H9 (cell line): ENCODE data around the gene RBBP4. TPM values are rescaled to one million over a fixed set of nuclear protein-coding genes. Genes with fewer than 3 reads are reported as not detected.

ENCODE experiments used
- DNase-seq: peaks from one replicate; pipeline ENCODE4 v3.0.0-alpha.2; 2017
- H2AFZ ChIP-seq: one replicate; pipeline ENCODE4 v1.6.1; 2013; ENCODE audit warnings: mild to moderate bottlenecking, low read length, control low read depth, moderate library complexity
- H2AK5ac ChIP-seq: 2 replicates; pipeline ENCODE4 v1.6.1; 2013; ENCODE audit warnings: low read length, control low read depth, mixed read lengths; ENCODE audit not compliant: insufficient read length
- H2BK120ac ChIP-seq: one replicate; pipeline ENCODE4 v1.6.1; 2013; ENCODE audit warnings: low read depth, mild to moderate bottlenecking, low read length, control low read depth, inconsistent platforms; ENCODE audit not compliant: poor library complexity, severe bottlenecking
- H2BK12ac ChIP-seq: 2 replicates; pipeline ENCODE4 v1.6.1; 2013; ENCODE audit warnings: low read length, control low read depth, mixed read lengths, low read depth; ENCODE audit not compliant: insufficient read length
- H2BK15ac ChIP-seq: 2 replicates; pipeline ENCODE4 v1.6.1; 2013; ENCODE audit warnings: low read depth, low read length, control low read depth
- H2BK20ac ChIP-seq: one replicate; pipeline ENCODE4 v1.6.1; 2013; ENCODE audit warnings: low read depth, mild to moderate bottlenecking, low read length, control low read depth, inconsistent platforms; ENCODE audit not compliant: poor library complexity, severe bottlenecking
- H2BK5ac ChIP-seq: 2 replicates; pipeline ENCODE4 v1.6.1; 2013; ENCODE audit warnings: low read length, control low read depth, mixed read lengths; ENCODE audit not compliant: insufficient read length
- H3K14ac ChIP-seq: 2 replicates; pipeline ENCODE4 v1.6.1; 2013; ENCODE audit warnings: low read length, control low read depth; ENCODE audit not compliant: insufficient read depth
- H3K18ac ChIP-seq: 2 replicates; pipeline ENCODE4 v1.6.1; 2013; ENCODE audit warnings: low read depth, mild to moderate bottlenecking, mixed read lengths, low read length, control low read depth; ENCODE audit not compliant: insufficient read length
- H3K23ac ChIP-seq: 2 replicates; pipeline ENCODE4 v1.6.1; 2013; ENCODE audit warnings: low read length, control low read depth, mixed read lengths, low read depth; ENCODE audit not compliant: insufficient read length
- H3K23me2 ChIP-seq: 2 replicates; pipeline ENCODE4 v1.6.1; 2013; ENCODE audit warnings: low read depth, mild to moderate bottlenecking, mixed read lengths, low read length, control low read depth; ENCODE audit not compliant: insufficient read length, poor library complexity, severe bottlenecking
- H3K27ac ChIP-seq: 2 replicates; pipeline ENCODE4 v1.5.1; 2013; ENCODE audit warnings: low read length, control low read depth, mixed read lengths, low read depth; ENCODE audit not compliant: insufficient read length
- H3K27me3 ChIP-seq: 2 replicates; pipeline ENCODE4 v1.6.1; 2013; ENCODE audit warnings: low read length, control low read depth, inconsistent platforms; ENCODE audit not compliant: insufficient read depth
- H3K4ac ChIP-seq: 2 replicates; pipeline ENCODE4 v1.6.1; 2013; ENCODE audit warnings: low read depth, mild to moderate bottlenecking, control low read depth, inconsistent platforms, low read length, moderate library complexity
- H3K4me1 ChIP-seq: 2 replicates; pipeline ENCODE4 v1.6.1; 2013; ENCODE audit warnings: low read length, control low read depth, inconsistent platforms; ENCODE audit not compliant: insufficient read depth
- H3K4me2 ChIP-seq: 2 replicates; pipeline ENCODE4 v1.6.1; 2013; ENCODE audit warnings: low read length, control low read depth, mixed read lengths; ENCODE audit not compliant: insufficient read length, insufficient read depth
- H3K56ac ChIP-seq: 2 replicates; pipeline ENCODE4 v1.6.1; 2013; ENCODE audit warnings: low read depth, mild to moderate bottlenecking, mixed read lengths, low read length, control low read depth; ENCODE audit not compliant: insufficient read length
- H3K79me1 ChIP-seq: 2 replicates; pipeline ENCODE4 v1.6.1; 2013; ENCODE audit warnings: low read depth, mild to moderate bottlenecking, moderate library complexity, low read length, control low read depth, inconsistent platforms; ENCODE audit not compliant: insufficient read depth, poor library complexity, severe bottlenecking
- H3K79me2 ChIP-seq: 2 replicates; pipeline ENCODE4 v1.6.1; 2013; ENCODE audit warnings: low read length, control low read depth, inconsistent platforms; ENCODE audit not compliant: insufficient read depth
- H3K9ac ChIP-seq: 2 replicates; pipeline ENCODE4 v1.6.1; 2013; ENCODE audit warnings: low read length, control low read depth, mixed read lengths; ENCODE audit not compliant: insufficient read length; ENCODE audit errors: extremely low read depth
- H3K9me3 ChIP-seq: one replicate; pipeline ENCODE4 v1.6.1; 2013; ENCODE audit warnings: low read depth, low read length, inconsistent platforms; ENCODE audit not compliant: control insufficient read depth
- H3T11ph ChIP-seq: one replicate; pipeline ENCODE4 v1.6.1; 2013; ENCODE audit warnings: mild to moderate bottlenecking, low read length, control low read depth, inconsistent platforms
- H4K20me1 ChIP-seq: one replicate; pipeline ENCODE4 v1.6.1; 2013; ENCODE audit not compliant: control insufficient read depth, insufficient read length, insufficient read depth
- H4K5ac ChIP-seq: 2 replicates; pipeline ENCODE4 v1.6.1; 2013; ENCODE audit warnings: low read depth, mild to moderate bottlenecking, mixed read lengths, low read length, control low read depth; ENCODE audit not compliant: insufficient read length
- H4K8ac ChIP-seq: replicated peaks from 2 replicates; pipeline ENCODE4 v1.6.1; 2013; ENCODE audit warnings: low read length, control low read depth, mixed read lengths, low read depth; ENCODE audit not compliant: insufficient read length
- H4K91ac ChIP-seq: 2 replicates; pipeline ENCODE4 v1.6.1; 2013; ENCODE audit warnings: low read depth, mild to moderate bottlenecking, moderate library complexity, mixed read lengths, low read length, control low read depth; ENCODE audit not compliant: insufficient read length
- H3K27ac Mint-ChIP-seq, 3 experiments: 2 replicates in 2 of 3; 3 replicates in 1 of 3; pipeline ENCODE4 v1.8.0; 2020 to 2021; ENCODE audit warnings: mixed read lengths in 3 of 3, mild to moderate bottlenecking in 1 of 3, moderate library complexity in 1 of 3
- H3K27me3 Mint-ChIP-seq: 2 replicates; pipeline ENCODE4 v1.8.0; 2021; ENCODE audit warnings: low read depth, mild to moderate bottlenecking, moderate library complexity, mixed read lengths
- H3K36me3 Mint-ChIP-seq, 3 experiments: 2 replicates in 2 of 3; 3 replicates in 1 of 3; pipeline ENCODE4 v1.8.0; 2020 to 2021; ENCODE audit warnings: low read depth in 3 of 3, mixed read lengths in 3 of 3; ENCODE audit not compliant: insufficient read depth in 1 of 3
- H3K4me1 Mint-ChIP-seq, 2 experiments: 2 replicates each; pipeline ENCODE4 v1.8.0; 2020; ENCODE audit warnings: mixed read lengths in 2 of 2
- H3K4me3 Mint-ChIP-seq, 2 experiments: 2 replicates in 1 of 2; 3 replicates in 1 of 2; pipeline ENCODE4 v1.8.0; 2020 to 2021; ENCODE audit warnings: mild to moderate bottlenecking in 2 of 2, mixed read lengths in 2 of 2, moderate library complexity in 1 of 2
- H3K9me3 Mint-ChIP-seq, 2 experiments: 2 replicates in 1 of 2; 3 replicates in 1 of 2; pipeline ENCODE4 v1.8.0; 2020; ENCODE audit warnings: mild to moderate bottlenecking in 2 of 2, mixed read lengths in 2 of 2, moderate library complexity in 1 of 2
- CTCF ChIP-seq: fragments of 200-600 bp; sonication (generic); conservative IDR thresholded peaks from 3 replicates; pipeline ENCODE4 v1.8.0; 2021; ENCODE audit warnings: antibody characterized with exemption, mild to moderate bottlenecking
- WGBS: extraction: QIAGEN DNeasy Blood & Tissue Kit; methylation state at CpG from one replicate; pipeline ENCODE4 v1.1.7; 2013; ENCODE audit warnings: missing lambda C conversion rate, low lambda C conversion rate, mixed read lengths; ENCODE audit not compliant: insufficient read length; ENCODE audit errors: extremely low coverage; 5-methylcytosine and 5-hydroxymethylcytosine counted together
- total RNA-seq: library from RNA; stranded (reverse); gene quantifications from 2 replicates; pipeline ENCODE4 v1.2.1, GENCODE V29; 2021

The RBBP4 gene
- total RNA-seq, 1 experiment from 2014 or later, result 416 TPM

DNA sequence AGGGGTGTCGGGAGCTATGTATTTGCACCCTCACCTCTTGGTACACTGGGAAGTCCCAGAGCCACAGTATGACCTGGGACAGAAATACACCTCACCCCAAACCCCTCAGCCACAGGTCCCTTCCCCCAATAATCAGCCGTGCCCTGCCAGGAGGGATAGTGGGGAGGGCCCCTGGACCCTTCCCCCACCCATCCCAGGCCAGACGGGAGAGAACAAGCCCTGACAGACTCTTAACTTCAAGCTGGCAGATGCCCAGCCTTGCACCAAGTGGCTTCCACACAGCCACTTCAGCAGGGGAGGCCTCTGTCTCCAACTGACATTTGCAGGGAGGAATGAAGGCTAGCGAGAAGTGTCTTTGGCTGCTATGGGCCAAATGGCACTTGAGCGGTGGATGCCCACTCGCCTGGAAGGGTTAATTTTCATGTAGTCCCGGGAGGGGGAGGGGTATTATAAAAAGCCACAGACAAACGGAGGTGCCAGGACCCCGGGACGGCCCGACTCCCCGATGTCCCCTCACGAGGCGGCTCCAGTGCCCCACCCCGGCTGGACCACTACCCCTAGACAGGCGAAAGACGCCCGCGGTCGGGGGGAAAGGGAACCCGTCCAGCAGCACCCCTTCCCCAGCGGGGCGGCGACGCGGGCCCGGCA lies 51.1 kb downstream of the RBBP4 start:
- H3T11ph ChIP-seq, result no peak overlapping the region
- H2BK5ac ChIP-seq, result no peak overlapping the region
- no peak overlapping the region for H2BK120ac ChIP-seq
- Mint-ChIP-seq H3K4me1 (peaks cover 15 to 17% of the 10 kb centered on the region in 2 experiments), H3K9me3 (no peaks in the 10 kb centered on the region), H3K27me3 (peaks cover 50% of the 10 kb centered on the region), H3K27ac (no peak overlapping the region), H3K36me3 (peaks cover 0 to 1% (median 0%) of the 10 kb centered on the region in 3 experiments; a peak in 1 of 7 replicates), H3K4me3 (peak overlapping the region; percentile 65 to 80)
- H3K27me3 ChIP-seq, result peaks cover 5% of the 10 kb centered on the region; the same call in 1 of the 2 replicates
- H3K18ac ChIP-seq, result no peak overlapping the region
- H2AFZ ChIP-seq, result no peak overlapping the region
- H4K8ac ChIP-seq, result no peak overlapping the region
- H3K9ac ChIP-seq, result no peak overlapping the region
- no peak for DNase-seq
- H3K4me2 ChIP-seq, result peak overlapping the region; percentile 26
- no peaks in the 10 kb centered on the region for H3K9me3 ChIP-seq
- peaks cover 10% of the 10 kb centered on the region for H3K23me2 ChIP-seq
- WGBS, result no CpG with 5 or more reads among the region's 27 CpGs
- H3K79me2 ChIP-seq, result no peaks in the 10 kb centered on the region
- no peak overlapping the region for H3K56ac ChIP-seq
- H3K4me1 ChIP-seq, result no peaks in the 10 kb centered on the region; the same call in 1 of the 2 replicates
- H2BK12ac ChIP-seq, result no peak overlapping the region
- TF ChIP-seq CTCF, result no peak
- no peak overlapping the region for H3K14ac ChIP-seq
- H4K5ac ChIP-seq, result no peak overlapping the region
- no peak overlapping the region for H3K4ac ChIP-seq
- no peak overlapping the region for H3K23ac ChIP-seq
- no peaks in the 10 kb centered on the region for H4K20me1 ChIP-seq
- no peak overlapping the region for H2AK5ac ChIP-seq
- H2BK20ac ChIP-seq, result no peak overlapping the region
- no peak overlapping the region for H2BK15ac ChIP-seq
- H3K79me1 ChIP-seq, result no peaks in the 10 kb centered on the region
- no peak overlapping the region for H4K91ac ChIP-seq
- H3K27ac ChIP-seq, result no peak overlapping the region
